ENCODE data around the gene GUCY1B1. TPM values are rescaled to one million over a fixed set of nuclear protein-coding genes. Genes with fewer than 3 reads are reported as not detected.

GUCY1B1 gene
- total and polyA plus RNA-seq, 9 of the 15 experiments (the other 6 are each of a cell fraction or from before 2014, with no cell fraction given) = not detected

DNA sequence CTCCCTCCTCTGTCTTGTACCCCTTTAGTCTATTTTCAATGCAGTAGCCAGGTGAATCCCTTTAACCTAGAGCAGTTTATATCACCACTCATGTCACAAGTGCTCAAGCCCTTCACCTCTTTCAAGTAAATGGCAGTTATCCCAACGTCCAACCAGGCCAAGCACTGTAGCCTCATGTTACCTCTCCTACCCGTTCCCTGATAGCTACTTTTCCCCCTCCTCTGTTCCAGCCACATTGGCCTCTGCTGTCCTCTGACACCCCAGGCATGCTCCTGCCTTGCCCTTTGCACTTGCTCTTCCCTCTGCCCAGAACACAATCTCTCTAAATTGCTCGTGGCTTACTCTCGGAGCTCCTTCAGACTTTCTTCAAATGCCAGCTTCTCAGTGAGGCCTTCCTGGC is 15.2 kb downstream of the GUCY1B1 start (continued):
- TF ChIP-seq, protein P1, sequence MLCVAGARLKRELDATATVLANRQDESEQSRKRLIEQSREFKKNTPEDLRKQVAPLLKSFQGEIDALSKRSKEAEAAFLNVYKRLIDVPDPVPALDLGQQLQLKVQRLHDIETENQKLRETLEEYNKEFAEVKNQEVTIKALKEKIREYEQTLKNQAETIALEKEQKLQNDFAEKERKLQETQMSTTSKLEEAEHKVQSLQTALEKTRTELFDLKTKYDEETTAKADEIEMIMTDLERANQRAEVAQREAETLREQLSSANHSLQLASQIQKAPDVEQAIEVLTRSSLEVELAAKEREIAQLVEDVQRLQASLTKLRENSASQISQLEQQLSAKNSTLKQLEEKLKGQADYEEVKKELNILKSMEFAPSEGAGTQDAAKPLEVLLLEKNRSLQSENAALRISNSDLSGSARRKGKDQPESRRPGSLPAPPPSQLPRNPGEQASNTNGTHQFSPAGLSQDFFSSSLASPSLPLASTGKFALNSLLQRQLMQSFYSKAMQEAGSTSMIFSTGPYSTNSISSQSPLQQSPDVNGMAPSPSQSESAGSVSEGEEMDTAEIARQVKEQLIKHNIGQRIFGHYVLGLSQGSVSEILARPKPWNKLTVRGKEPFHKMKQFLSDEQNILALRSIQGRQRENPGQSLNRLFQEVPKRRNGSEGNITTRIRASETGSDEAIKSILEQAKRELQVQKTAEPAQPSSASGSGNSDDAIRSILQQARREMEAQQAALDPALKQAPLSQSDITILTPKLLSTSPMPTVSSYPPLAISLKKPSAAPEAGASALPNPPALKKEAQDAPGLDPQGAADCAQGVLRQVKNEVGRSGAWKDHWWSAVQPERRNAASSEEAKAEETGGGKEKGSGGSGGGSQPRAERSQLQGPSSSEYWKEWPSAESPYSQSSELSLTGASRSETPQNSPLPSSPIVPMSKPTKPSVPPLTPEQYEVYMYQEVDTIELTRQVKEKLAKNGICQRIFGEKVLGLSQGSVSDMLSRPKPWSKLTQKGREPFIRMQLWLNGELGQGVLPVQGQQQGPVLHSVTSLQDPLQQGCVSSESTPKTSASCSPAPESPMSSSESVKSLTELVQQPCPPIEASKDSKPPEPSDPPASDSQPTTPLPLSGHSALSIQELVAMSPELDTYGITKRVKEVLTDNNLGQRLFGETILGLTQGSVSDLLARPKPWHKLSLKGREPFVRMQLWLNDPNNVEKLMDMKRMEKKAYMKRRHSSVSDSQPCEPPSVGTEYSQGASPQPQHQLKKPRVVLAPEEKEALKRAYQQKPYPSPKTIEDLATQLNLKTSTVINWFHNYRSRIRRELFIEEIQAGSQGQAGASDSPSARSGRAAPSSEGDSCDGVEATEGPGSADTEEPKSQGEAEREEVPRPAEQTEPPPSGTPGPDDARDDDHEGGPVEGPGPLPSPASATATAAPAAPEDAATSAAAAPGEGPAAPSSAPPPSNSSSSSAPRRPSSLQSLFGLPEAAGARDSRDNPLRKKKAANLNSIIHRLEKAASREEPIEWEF (CRISPR knock-in tag; IDR thresholded peaks at IDR 0.05) = no peak
- TF ChIP-seq SMAD4 (CRISPR knock-in tag; conservative IDR thresholded peaks at IDR 0.05) = no peak
- no peak for TF ChIP-seq HIVEP1 (CRISPR knock-in tag; IDR thresholded peaks at IDR 0.05)
- TF ChIP-seq ZSCAN29 (IDR thresholded peaks at IDR 0.05) = no peak
- TF ChIP-seq KLF1 (tag; IDR thresholded peaks at IDR 0.05) = no peak
- TF ChIP-seq ZNF184 (CRISPR knock-in tag; IDR thresholded peaks at IDR 0.05) = no peak
- no peak for TF ChIP-seq PCBP2 (IDR thresholded peaks at IDR 0.05; ENCODE audit: low read depth, low read length, poor library complexity, severe bottlenecking)
- TF ChIP-seq, protein P2, sequence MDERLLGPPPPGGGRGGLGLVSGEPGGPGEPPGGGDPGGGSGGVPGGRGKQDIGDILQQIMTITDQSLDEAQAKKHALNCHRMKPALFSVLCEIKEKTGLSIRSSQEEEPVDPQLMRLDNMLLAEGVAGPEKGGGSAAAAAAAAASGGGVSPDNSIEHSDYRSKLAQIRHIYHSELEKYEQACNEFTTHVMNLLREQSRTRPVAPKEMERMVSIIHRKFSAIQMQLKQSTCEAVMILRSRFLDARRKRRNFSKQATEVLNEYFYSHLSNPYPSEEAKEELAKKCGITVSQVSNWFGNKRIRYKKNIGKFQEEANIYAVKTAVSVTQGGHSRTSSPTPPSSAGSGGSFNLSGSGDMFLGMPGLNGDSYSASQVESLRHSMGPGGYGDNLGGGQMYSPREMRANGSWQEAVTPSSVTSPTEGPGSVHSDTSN (CRISPR knock-in tag; IDR thresholded peaks at IDR 0.05; ENCODE audit: low read depth) = no peak
- TF ChIP-seq, protein P2 (tag; conservative IDR thresholded peaks at IDR 0.05; ENCODE audit: low read depth) = no peak
- TF ChIP-seq, protein P3, sequence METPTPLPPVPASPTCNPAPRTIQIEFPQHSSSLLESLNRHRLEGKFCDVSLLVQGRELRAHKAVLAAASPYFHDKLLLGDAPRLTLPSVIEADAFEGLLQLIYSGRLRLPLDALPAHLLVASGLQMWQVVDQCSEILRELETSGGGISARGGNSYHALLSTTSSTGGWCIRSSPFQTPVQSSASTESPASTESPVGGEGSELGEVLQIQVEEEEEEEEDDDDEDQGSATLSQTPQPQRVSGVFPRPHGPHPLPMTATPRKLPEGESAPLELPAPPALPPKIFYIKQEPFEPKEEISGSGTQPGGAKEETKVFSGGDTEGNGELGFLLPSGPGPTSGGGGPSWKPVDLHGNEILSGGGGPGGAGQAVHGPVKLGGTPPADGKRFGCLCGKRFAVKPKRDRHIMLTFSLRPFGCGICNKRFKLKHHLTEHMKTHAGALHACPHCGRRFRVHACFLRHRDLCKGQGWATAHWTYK (CRISPR knock-in tag; IDR thresholded peaks at IDR 0.05) = no peak
- no peak for TF ChIP-seq RBM34 (IDR thresholded peaks at IDR 0.05; ENCODE audit: borderline replicate concordance, insufficient read depth, low read length)
- TF ChIP-seq MED1 (CRISPR knock-in tag; IDR thresholded peaks at IDR 0.05; ENCODE audit: borderline replicate concordance) = no peak
- TF ChIP-seq, protein P4, sequence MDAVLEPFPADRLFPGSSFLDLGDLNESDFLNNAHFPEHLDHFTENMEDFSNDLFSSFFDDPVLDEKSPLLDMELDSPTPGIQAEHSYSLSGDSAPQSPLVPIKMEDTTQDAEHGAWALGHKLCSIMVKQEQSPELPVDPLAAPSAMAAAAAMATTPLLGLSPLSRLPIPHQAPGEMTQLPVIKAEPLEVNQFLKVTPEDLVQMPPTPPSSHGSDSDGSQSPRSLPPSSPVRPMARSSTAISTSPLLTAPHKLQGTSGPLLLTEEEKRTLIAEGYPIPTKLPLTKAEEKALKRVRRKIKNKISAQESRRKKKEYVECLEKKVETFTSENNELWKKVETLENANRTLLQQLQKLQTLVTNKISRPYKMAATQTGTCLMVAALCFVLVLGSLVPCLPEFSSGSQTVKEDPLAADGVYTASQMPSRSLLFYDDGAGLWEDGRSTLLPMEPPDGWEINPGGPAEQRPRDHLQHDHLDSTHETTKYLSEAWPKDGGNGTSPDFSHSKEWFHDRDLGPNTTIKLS (IDR thresholded peaks at IDR 0.05; ENCODE audit: borderline replicate concordance, low read depth) = no peak
- no peak for TF ChIP-seq RHOXF2B (CRISPR knock-in tag; conservative IDR thresholded peaks at IDR 0.05)
